H1 (cell line): Measurements from ENCODE around the gene SGSM1. TPM values are rescaled to one million over a fixed set of nuclear protein-coding genes. Genes with fewer than 3 reads are reported as not detected.

Experiments used
- CTCF ChIA-PET: fragments of 300-600 bp; sonication (Branson Sonifier 250); formaldehyde crosslinking; loops from one replicate; lab custom pipeline; 2021; ENCODE audit not compliant: partially characterized antibody; lab: Charles Lee
- POLR2A ChIA-PET: fragments of 300-600 bp; sonication (Branson Sonifier 250); formaldehyde crosslinking; loops from one replicate; lab custom pipeline; 2021; ENCODE audit warnings: inconsistent platforms; ENCODE audit not compliant: partially characterized antibody; lab: Charles Lee
- DNase-seq, 2 experiments: peaks; one replicate each; pipeline versions ENCODE4 v3.0.0 to v3.0.0-alpha.2; 2010 to 2022; ENCODE audit warnings: low spot score in 2 of 2, low read depth in 1 of 2, mixed read lengths in 1 of 2
- FAIRE-seq: peaks from 2 replicates; lab custom pipeline; 2011; peaks lifted over from hg19 to GRCh38; lab: Jason Lieb, UNC
- H2AFZ ChIP-seq: 2 replicates; pipeline ENCODE4 v1.8.1; 2012; ENCODE audit warnings: low read length, inconsistent platforms
- H2AK5ac ChIP-seq: 2 replicates; pipeline ENCODE4 v1.6.1; 2013; ENCODE audit warnings: low read depth, low read length
- H2BK120ac ChIP-seq: replicated peaks from 2 replicates; pipeline ENCODE3; 2013; ENCODE audit warnings: low read depth, low read length, inconsistent platforms
- H2BK12ac ChIP-seq: 2 replicates; pipeline ENCODE4 v1.6.1; 2013; ENCODE audit warnings: low read depth, low read length
- H2BK15ac ChIP-seq: 2 replicates; pipeline ENCODE4 v1.6.1; 2013; ENCODE audit warnings: low read length
- H2BK20ac ChIP-seq: 2 replicates; pipeline ENCODE4 v1.6.1; 2013; ENCODE audit warnings: low read length
- H2BK5ac ChIP-seq: 2 replicates; pipeline ENCODE4 v1.6.1; 2013; ENCODE audit warnings: low read depth, low read length
- H3K14ac ChIP-seq: 2 replicates; pipeline ENCODE4 v1.6.1; 2013; ENCODE audit warnings: inconsistent platforms; ENCODE audit not compliant: insufficient read length
- H3K18ac ChIP-seq: 2 replicates; pipeline ENCODE4 v1.6.1; 2013; ENCODE audit warnings: low read length; ENCODE audit errors: extremely low read depth
- H3K23ac ChIP-seq: 2 replicates; pipeline ENCODE4 v1.6.1; 2013; ENCODE audit warnings: inconsistent platforms; ENCODE audit not compliant: insufficient read length
- H3K23me2 ChIP-seq: 2 replicates; pipeline ENCODE4 v1.6.1; 2013; ENCODE audit warnings: low read depth, low read length
- H3K27ac ChIP-seq: 2 replicates; pipeline ENCODE4 v1.6.1; 2011; ENCODE audit warnings: low read depth, low read length, inconsistent platforms
- H3K27me3 ChIP-seq, 4 experiments: replicated peaks in 1 of 4; 1 replicate in 1 of 4; 2 replicates in 3 of 4; pipeline versions ENCODE4 v1.6.1 to v1.8.1; 2011 to 2013; ENCODE audit warnings: low read length in 3 of 4, mild to moderate bottlenecking in 3 of 4, inconsistent platforms in 2 of 4, mixed read lengths in 2 of 4, moderate library complexity in 1 of 4; ENCODE audit not compliant: control insufficient read depth in 3 of 4, insufficient read depth in 3 of 4; ENCODE audit errors: extremely low read depth in 1 of 4
- H3K36me3 ChIP-seq, 4 experiments: 2 replicates each; pipeline versions ENCODE4 v1.6.1 to v1.8.1; 2011 to 2013; ENCODE audit warnings: mild to moderate bottlenecking in 4 of 4, low read length in 3 of 4, moderate library complexity in 2 of 4, control low read depth in 1 of 4, inconsistent platforms in 1 of 4; ENCODE audit not compliant: insufficient read depth in 4 of 4, control insufficient read depth in 2 of 4
- H3K4ac ChIP-seq: replicated peaks from 2 replicates; pipeline ENCODE3; 2013; ENCODE audit warnings: low read length, low read depth, mixed read lengths, inconsistent platforms; ENCODE audit not compliant: insufficient read length
- H3K4me1 ChIP-seq, 4 experiments: replicated peaks in 1 of 4; 1 replicate in 1 of 4; 2 replicates in 3 of 4; pipeline versions ENCODE4 v1.6.1 to v1.8.1; 2011 to 2013; ENCODE audit warnings: low read length in 3 of 4, inconsistent platforms in 2 of 4, mixed read lengths in 1 of 4; ENCODE audit not compliant: insufficient read depth in 4 of 4, control insufficient read depth in 3 of 4
- H3K4me2 ChIP-seq, 2 experiments: 2 replicates each; pipeline versions ENCODE4 v1.6.1 to v1.8.1; 2011 to 2013; ENCODE audit warnings: low read depth in 2 of 2, low read length in 2 of 2, control low read depth in 1 of 2, inconsistent platforms in 1 of 2, mild to moderate bottlenecking in 1 of 2; ENCODE audit not compliant: insufficient read depth in 1 of 2
- H3K4me3 ChIP-seq, 4 experiments: fragments of 200-600, 300-600 bp in 1 of 4; sonication (generic), shearing (Covaris generic), sonication (Bioruptor Twin) in 1 of 4; 2 replicates each; pipeline versions ENCODE4 v1.5.1 to v1.8.1; 2011 to 2016; ENCODE audit warnings: low read length in 4 of 4, low read depth in 3 of 4, control low read depth in 2 of 4, inconsistent platforms in 2 of 4, mild to moderate bottlenecking in 2 of 4, mixed read lengths in 1 of 4, moderate library complexity in 1 of 4; ENCODE audit not compliant: insufficient read depth in 2 of 4; ENCODE audit errors: extremely low read depth in 1 of 4
- H3K56ac ChIP-seq: replicated peaks from 2 replicates; pipeline ENCODE3; 2013; ENCODE audit warnings: low read depth, mild to moderate bottlenecking, mixed read lengths, low read length, inconsistent platforms; ENCODE audit not compliant: insufficient read length
- H3K79me1 ChIP-seq: 2 replicates; pipeline ENCODE4 v1.6.1; 2013; ENCODE audit warnings: low read depth, low read length, control low read depth
- H3K79me2 ChIP-seq, 2 experiments: 2 replicates each; pipeline versions ENCODE4 v1.6.1 to v1.8.1; 2012 to 2013; ENCODE audit warnings: low read length in 2 of 2, mild to moderate bottlenecking in 2 of 2, inconsistent platforms in 1 of 2; ENCODE audit not compliant: insufficient read depth in 2 of 2, control insufficient read depth in 1 of 2
- H3K9ac ChIP-seq, 4 experiments: replicated peaks in 1 of 4; 1 replicate in 1 of 4; 2 replicates in 3 of 4; pipeline versions ENCODE4 v1.6.1 to v1.8.1; 2011 to 2013; ENCODE audit warnings: low read depth in 3 of 4, low read length in 3 of 4, control low read depth in 2 of 4, mild to moderate bottlenecking in 2 of 4, moderate library complexity in 2 of 4, inconsistent platforms in 1 of 4; ENCODE audit errors: extremely low read depth in 1 of 4
- H3K9me3 ChIP-seq, 2 experiments: 2 replicates each; pipeline versions ENCODE4 v1.6.1 to v1.8.1; 2012 to 2013; ENCODE audit warnings: mild to moderate bottlenecking in 2 of 2, moderate library complexity in 2 of 2, control low read depth in 1 of 2, inconsistent platforms in 1 of 2, low read depth in 1 of 2, low read length in 1 of 2, mixed read lengths in 1 of 2; ENCODE audit not compliant: insufficient read depth in 2 of 2
- H4K20me1 ChIP-seq, 2 experiments: replicated peaks in 1 of 2; 2 replicates each; pipeline versions ENCODE3 to v1.8.1; 2011 to 2013; ENCODE audit warnings: inconsistent platforms in 2 of 2, low read length in 2 of 2, mild to moderate bottlenecking in 1 of 2; ENCODE audit not compliant: insufficient read depth in 2 of 2, control insufficient read depth in 1 of 2
- H4K5ac ChIP-seq: 2 replicates; pipeline ENCODE4 v1.6.1; 2013; ENCODE audit warnings: low read length, low read depth, mixed read lengths, inconsistent platforms; ENCODE audit not compliant: insufficient read length
- H4K8ac ChIP-seq: 2 replicates; pipeline ENCODE4 v1.8.0; 2013; ENCODE audit warnings: mild to moderate bottlenecking, moderate library complexity, low read length, inconsistent platforms; ENCODE audit not compliant: insufficient read depth; ENCODE audit errors: extremely low read depth
- H4K91ac ChIP-seq: replicated peaks from 2 replicates; pipeline ENCODE3; 2013; ENCODE audit warnings: low read length, mixed read lengths, inconsistent platforms; ENCODE audit not compliant: insufficient read length
- KDM5A ChIP-seq: fragments of 200-600 bp; IDR thresholded peaks from 2 replicates; pipeline ENCODE4 v1.7.1; 2012; ENCODE audit warnings: mild to moderate bottlenecking, low read length, inconsistent platforms, mixed read lengths
- POLR2AphosphoS5 ChIP-seq: IDR thresholded peaks from 2 replicates; pipeline ENCODE4 v1.6.1; 2011; ENCODE audit warnings: low read depth, low read length
- RAD21 ChIP-seq, 2 experiments: IDR thresholded peaks in 1 of 2; conservative IDR thresholded peaks in 1 of 2; 2 replicates each; pipeline ENCODE4 v1.6.1; 2011; ENCODE audit warnings: low read depth in 2 of 2, low read length in 2 of 2, improper control_type of control experiment in 1 of 2, inconsistent platforms in 1 of 2, mild to moderate bottlenecking in 1 of 2, moderate library complexity in 1 of 2
- RFX5 ChIP-seq: IDR thresholded peaks from 2 replicates; pipeline ENCODE4 v1.6.1; 2011; ENCODE audit warnings: low read depth, low read length, improper control_type of control experiment, borderline replicate concordance
- RXRA ChIP-seq: IDR thresholded peaks from 2 replicates; pipeline ENCODE4 v1.6.1; 2011; ENCODE audit warnings: low read depth, mild to moderate bottlenecking, low read length, moderate library complexity; ENCODE audit not compliant: insufficient read depth
- WGBS, 2 experiments: shearing (Covaris generic) in 1 of 2; methylation state at CpG; one replicate each; pipeline versions ENCODE4 v1.1.6 to v1.1.7; 2013 to 2015; ENCODE audit warnings: low lambda C conversion rate in 2 of 2, mixed read lengths in 2 of 2, inconsistent platforms in 1 of 2, low coverage in 1 of 2, missing lambda C conversion rate in 1 of 2; ENCODE audit not compliant: insufficient replicate concordance in 2 of 2, insufficient coverage in 1 of 2, insufficient read length in 1 of 2; ENCODE audit errors: extremely low coverage in 1 of 2, missing lambda C conversion rate in 1 of 2; 5-methylcytosine and 5-hydroxymethylcytosine counted together
- polyA plus RNA-seq, 7 experiments: library from polyadenylated mRNA; depleted of rRNA in 3 of 7; stranded (reverse) in 5 of 7; unstranded in 2 of 7; fragments of >200 nt in 5 of 7; fragments of 200-250 nt in 2 of 7; gene quantifications; 1 replicate in 5 of 7; 2 replicates in 1 of 7; 4 replicates in 1 of 7; pipeline versions ENCODE4 v1.2.1 to v1.2.3, GENCODE V29; 2011 to 2013; ENCODE audit warnings: missing spikeins in 2 of 7, mixed read lengths in 2 of 7
- total RNA-seq: library from RNA; stranded (reverse); fragmentation: NEBNext Ultra II Directional; extraction: Animal tissue kit (Norgen Biotek cat#: 25700); gene quantifications from 2 replicates; pipeline ENCODE4 v1.2.1, GENCODE V29; 2021

Gene SGSM1
- total and polyA plus RNA-seq, 2 of the 8 experiments (the other 6 are each of a cell fraction or from before 2014, with no cell fraction given), result 2.8 to 5.2 TPM

DNA sequence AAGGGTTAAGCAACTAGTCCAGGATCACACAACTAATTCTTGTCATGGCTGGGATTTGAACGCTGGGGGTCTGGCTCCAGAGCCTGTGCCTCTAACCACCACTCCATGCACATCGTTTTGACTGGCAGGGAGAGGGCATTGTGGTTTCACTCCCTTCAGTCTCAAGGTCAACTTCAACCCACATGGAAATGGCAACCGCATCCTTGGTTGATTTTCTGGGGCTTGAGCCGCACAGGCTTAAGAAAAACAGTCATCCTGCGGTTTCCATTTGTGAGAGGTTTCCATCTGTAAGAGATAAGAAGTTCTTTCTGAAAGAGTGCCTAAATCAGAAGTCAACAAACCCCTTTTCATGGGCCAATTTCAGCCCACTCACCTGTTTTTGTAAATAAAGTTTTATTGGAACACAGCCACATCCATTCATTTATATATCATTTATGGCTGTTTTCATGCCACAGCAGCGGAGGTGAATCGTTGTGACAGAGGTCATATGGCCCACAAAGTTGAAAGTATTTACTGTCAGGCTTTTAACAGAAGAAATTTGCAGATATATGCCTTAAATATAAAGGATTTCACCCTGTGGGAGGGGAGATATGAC, 65.7 kb downstream of the SGSM1 start:
- no peak overlapping the region for H4K8ac ChIP-seq
- no peak overlapping the region for H3K27ac ChIP-seq
- no peak overlapping the region for H2BK15ac ChIP-seq
- no peaks in the 10 kb centered on the region for H3K23me2 ChIP-seq
- H4K5ac ChIP-seq, result no peak overlapping the region
- no peak overlapping the region for H2BK120ac ChIP-seq
- no peak overlapping the region for H3K4me3 ChIP-seq
- H3K79me1 ChIP-seq, result no peaks in the 10 kb centered on the region
- no peak overlapping the region for H2AK5ac ChIP-seq
- H3K4ac ChIP-seq, result no peak overlapping the region
- no peak overlapping the region for H3K18ac ChIP-seq
- H3K4me2 ChIP-seq, result no peak overlapping the region
- ChIA-PET POLR2A (no interaction called here), CTCF (no interaction called here)
- H2AFZ ChIP-seq, result no peak overlapping the region
- H3K4me1 ChIP-seq, result no peaks in the 10 kb centered on the region
- no peaks in the 10 kb centered on the region for H3K27me3 ChIP-seq
- H3K9me3 ChIP-seq, result no peaks in the 10 kb centered on the region
- H2BK20ac ChIP-seq, result no peak overlapping the region
- no peak overlapping the region for H3K14ac ChIP-seq
- H2BK5ac ChIP-seq, result no peak overlapping the region
- DNase-seq (no peak), FAIRE-seq (no peak)
- WGBS, 2 experiments, result 91% methylated on average over 7 of the region's 7 CpGs; no CpG with 5 or more reads in 1 of the 2 experiments
- H3K9ac ChIP-seq, result no peak overlapping the region
- H2BK12ac ChIP-seq, result no peak overlapping the region
- H3K23ac ChIP-seq, result no peak overlapping the region
- H3K56ac ChIP-seq, result no peak overlapping the region
- peaks cover 0 to 1% of the 10 kb centered on the region in 2 experiments for H4K20me1 ChIP-seq
- no peaks in the 10 kb centered on the region for H3K79me2 ChIP-seq
- H3K36me3 ChIP-seq, result no peaks in the 10 kb centered on the region
- no peak for TF ChIP-seq RXRA
- no peak for TF ChIP-seq POLR2AphosphoS5
- TF ChIP-seq RFX5, result no peak
- no peak for TF ChIP-seq RAD21 (IDR thresholded peaks at IDR 0.05 in 1 of 2, conservative IDR thresholded peaks at IDR 0.05 in 1 of 2; ENCODE audit: low read depth in 2 of 2, low read length in 2 of 2)
- TF ChIP-seq KDM5A, result no peak
- no peak overlapping the region for H4K91ac ChIP-seq
